Bronchial epithelial cell (primary cell): Measurements from ENCODE around the gene DRG2. TPM values are rescaled to one million over a fixed set of nuclear protein-coding genes. Genes with fewer than 3 reads are reported as not detected.

ENCODE experiments used
- DNase-seq: peaks from one replicate; pipeline ENCODE4 v3.0.0-alpha.2; 2010; ENCODE audit warnings: low read depth
- FAIRE-seq: peaks from 2 replicates; lab custom pipeline; 2011; peaks lifted over from hg19 to GRCh38; lab: Jason Lieb, UNC
- H3K27me3 ChIP-seq: 2 replicates; pipeline ENCODE4 v1.5.1; 2011; ENCODE audit warnings: low read length; ENCODE audit not compliant: control insufficient read depth, insufficient read depth
- H3K36me3 ChIP-seq: 2 replicates; pipeline ENCODE4 v1.5.1; 2011; ENCODE audit warnings: low read length; ENCODE audit not compliant: control insufficient read depth, insufficient read depth
- H3K4me3 ChIP-seq: 2 replicates; pipeline ENCODE4 v1.5.1; 2011; ENCODE audit warnings: mild to moderate bottlenecking, low read depth, low read length, control low read depth
- CTCF ChIP-seq: IDR thresholded peaks from 2 replicates; pipeline ENCODE4 v1.5.1; 2011; ENCODE audit warnings: mild to moderate bottlenecking, moderate library complexity, low read length, control low read depth, inconsistent platforms; ENCODE audit not compliant: insufficient read depth, severe bottlenecking
- total RNA-seq: library from RNA; depleted of rRNA; stranded (reverse); fragments of >200 nt; gene quantifications from 2 replicates; pipeline ENCODE4 v1.2.1, GENCODE V29; 2014

Gene DRG2
- total RNA-seq, 1 donor from 2014 or later = 23.7 TPM

DNA sequence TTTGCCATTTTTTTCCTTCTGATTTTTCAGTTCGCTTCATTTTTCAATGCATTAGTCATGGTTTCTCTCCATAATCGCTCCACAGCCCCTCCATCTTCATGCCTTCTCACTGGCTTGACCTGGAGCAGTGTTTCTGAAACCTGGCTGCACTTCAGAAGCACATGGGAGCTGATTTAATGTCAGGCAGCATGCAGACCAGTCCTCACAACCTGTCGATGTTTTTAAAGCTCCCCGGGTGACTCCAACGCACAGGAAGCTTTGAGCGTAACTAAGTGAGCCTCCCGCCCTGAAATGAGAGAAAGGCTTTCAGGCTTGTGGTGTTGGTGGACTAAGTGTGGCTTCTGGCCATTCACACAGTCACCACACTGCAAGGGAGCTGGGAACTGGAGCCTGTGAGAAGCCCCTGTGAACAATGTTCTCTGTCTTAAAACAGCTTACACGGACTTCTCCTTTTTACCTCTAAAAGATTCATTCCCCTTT is 16.8 kb upstream of the DRG2 start:
- no peaks in the 10 kb centered on the region for H3K27me3 ChIP-seq
- H3K36me3 ChIP-seq = peaks cover 3% of the 10 kb centered on the region
- no peak overlapping the region for H3K4me3 ChIP-seq
- DNase-seq (no peak), FAIRE-seq (no peak)
- no peak for TF ChIP-seq CTCF

DNA sequence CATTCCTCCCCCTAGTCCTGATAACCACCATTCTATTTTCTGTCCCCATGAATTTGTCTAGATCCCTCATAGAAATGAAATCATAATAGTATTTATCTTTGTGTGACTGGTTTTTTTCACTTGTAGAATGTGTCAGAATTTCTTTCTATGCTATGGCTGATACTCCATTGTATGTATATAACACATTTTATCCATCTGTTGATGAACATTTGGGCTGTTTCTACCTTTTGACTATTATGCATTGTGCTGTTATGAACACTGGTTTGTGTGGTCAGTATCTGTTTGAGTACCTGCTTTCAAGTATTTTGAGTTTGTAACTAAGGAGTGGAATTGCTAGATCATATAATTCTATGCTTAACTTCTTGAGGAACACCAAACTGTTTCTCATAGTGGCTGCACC is 16.0 kb upstream of the DRG2 start:
- TF ChIP-seq CTCF = no peak
- H3K36me3 ChIP-seq = peaks cover 2% of the 10 kb centered on the region
- DNase-seq (no peak), FAIRE-seq (no peak)
- no peaks in the 10 kb centered on the region for H3K27me3 ChIP-seq
- no peak overlapping the region for H3K4me3 ChIP-seq

DNA sequence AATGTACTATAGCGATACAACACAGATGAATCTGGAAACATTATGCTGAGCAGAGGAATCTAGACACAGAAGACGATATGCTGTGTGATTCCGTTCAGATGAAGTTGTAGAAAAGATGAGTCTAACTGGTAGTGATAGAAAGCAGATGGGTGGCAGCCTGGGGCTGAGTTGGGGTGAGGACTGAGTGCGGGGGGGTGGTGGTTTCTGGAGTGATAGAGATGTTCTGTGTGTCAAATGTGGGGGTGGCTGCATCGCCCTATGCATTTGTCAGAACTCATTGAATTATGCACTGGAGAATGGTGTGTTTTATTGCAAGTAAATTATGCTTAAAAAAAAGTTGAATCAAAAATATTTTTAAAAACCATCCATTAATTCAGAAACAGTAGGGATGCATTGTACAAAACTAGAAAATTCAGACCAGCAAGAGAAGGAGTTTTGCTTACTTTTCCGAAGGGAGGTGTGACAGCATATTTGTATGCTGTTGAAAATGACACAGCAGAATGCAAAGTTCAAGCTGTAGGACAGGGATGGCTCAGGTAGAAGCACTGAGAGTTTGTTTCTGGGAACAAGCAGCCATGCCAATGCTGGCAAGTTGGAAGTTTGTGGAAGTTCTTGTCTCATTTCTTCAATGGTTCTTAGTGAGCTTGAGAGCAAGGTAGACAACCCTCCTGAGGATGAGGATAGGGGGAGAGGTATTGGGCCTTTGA is 13.0 kb upstream of the DRG2 start:
- H3K27me3 ChIP-seq = no peaks in the 10 kb centered on the region
- H3K4me3 ChIP-seq = no peak overlapping the region
- DNase-seq (no peak), FAIRE-seq (no peak)
- TF ChIP-seq CTCF = no peak
- H3K36me3 ChIP-seq = no peaks in the 10 kb centered on the region

DNA sequence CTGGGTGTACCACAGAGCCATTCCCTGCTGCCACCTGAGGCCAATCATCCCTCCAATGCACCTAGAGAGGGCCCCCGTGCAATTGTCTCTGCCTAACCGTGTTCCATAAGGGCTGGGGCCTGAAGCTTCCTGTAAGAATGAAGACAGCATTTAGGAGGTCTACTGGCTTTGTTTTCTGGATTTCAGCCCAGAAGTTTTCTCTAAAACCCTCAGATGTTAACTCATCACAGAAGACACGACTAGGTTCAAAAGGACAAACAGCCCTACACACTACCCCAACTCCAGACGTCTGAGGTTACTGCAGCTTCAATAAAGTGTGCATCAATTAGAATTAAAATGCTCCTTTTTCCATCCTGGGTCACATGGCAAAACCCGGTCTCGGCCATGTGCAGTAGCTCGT is 10.8 kb upstream of the DRG2 start:
- H3K4me3 ChIP-seq = no peak overlapping the region
- TF ChIP-seq CTCF = no peak
- H3K36me3 ChIP-seq = no peaks in the 10 kb centered on the region
- no peak for DNase-seq
- no peak for FAIRE-seq
- H3K27me3 ChIP-seq = no peaks in the 10 kb centered on the region

GRCh38 chr17:18079543-18079942 is 8.2 kb upstream of the DRG2 start:
- Histone ChIP-seq H3K36me3 (no peaks in the 10 kb centered on the region), H3K27me3 (no peaks in the 10 kb centered on the region), H3K4me3 (no peak overlapping the region)
- no peak for TF ChIP-seq CTCF
- FAIRE-seq (no peak), DNase-seq (no peak)

DNA sequence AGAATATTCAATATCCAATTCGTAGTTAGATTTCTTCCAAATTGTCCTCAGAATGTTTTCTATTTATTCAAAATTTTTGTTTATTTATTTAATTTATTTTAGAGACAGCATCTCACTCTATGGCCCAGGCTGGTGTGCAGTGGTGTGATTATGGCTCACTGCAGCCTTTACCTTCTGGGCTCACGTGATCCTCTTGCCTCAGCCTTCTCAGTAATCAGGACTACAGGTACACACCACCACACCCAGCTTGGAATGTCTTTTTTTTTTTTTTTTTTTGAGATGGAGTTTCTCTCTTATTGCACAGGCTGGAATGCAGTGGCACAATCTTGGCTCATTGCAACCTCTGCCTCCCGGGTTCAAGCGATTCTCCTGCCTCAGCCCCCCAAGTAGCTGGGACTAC is 3.5 kb upstream of the DRG2 start:
- FAIRE-seq (no peak), DNase-seq (no peak)
- Histone ChIP-seq H3K4me3 (no peak overlapping the region), H3K36me3 (no peaks in the 10 kb centered on the region), H3K27me3 (no peaks in the 10 kb centered on the region)
- TF ChIP-seq CTCF = no peak
